Mammary epithelial cell (primary cell): ENCODE results near the gene CABP1.

ENCODE experiments used
- CTCF ChIP-seq, 2 donors: IDR thresholded peaks in 1 of 2; conservative IDR thresholded peaks in 1 of 2; 2 replicates each; pipeline ENCODE4 v1.5.1; 2011 to 2012; ENCODE audit warnings: inconsistent platforms in 2 of 2, low read length in 2 of 2, mild to moderate bottlenecking in 2 of 2, control low read depth in 1 of 2, low read depth in 1 of 2; ENCODE audit not compliant: insufficient read depth in 1 of 2; ENCODE audit errors: extremely low read depth in 1 of 2
- EZH2 ChIP-seq: IDR thresholded peaks from 2 replicates; pipeline ENCODE4 v1.6.1; 2012; ENCODE audit warnings: low read length, inconsistent platforms, borderline replicate concordance

DNA sequence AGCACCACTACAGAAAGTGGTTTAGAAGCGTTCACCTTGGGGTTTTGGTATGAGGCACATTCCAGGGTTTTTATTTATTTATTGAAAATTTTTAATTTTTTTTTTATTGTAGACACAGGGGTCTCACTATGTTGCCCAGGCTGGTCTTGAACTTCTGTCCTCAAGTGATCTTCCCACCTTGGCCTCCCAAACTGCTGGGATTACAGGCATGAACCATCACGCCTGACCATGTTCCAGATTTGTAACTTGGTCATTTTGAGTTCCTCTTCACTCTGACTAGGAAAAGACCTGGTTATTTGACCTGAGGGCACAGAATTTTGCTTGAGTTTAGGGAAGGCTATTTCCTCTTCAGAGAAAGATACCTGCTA lies 49.6 kb downstream of the CABP1 start:
- TF ChIP-seq CTCF (conservative IDR thresholded peaks at IDR 0.05 in 1 of 2, IDR thresholded peaks at IDR 0.05 in 1 of 2; ENCODE audit: extremely low read depth in 1 of 2, insufficient read depth in 1 of 2, low read depth in 1 of 2, low read length in 2 of 2), result no peak
- TF ChIP-seq EZH2, result no peak
